MCF 10A (cell line): ENCODE data around the gene CCDC93. TPM values are rescaled to one million over a fixed set of nuclear protein-coding genes. Genes with fewer than 3 reads are reported as not detected.

Experiments
- BruUV-seq: library from RNA; stranded (reverse); fragments of 400-500 nt; replicated peaks from 2 replicates; lab custom pipeline; 2021; lab: Mats Ljungman, UMichigan
- CTCF ChIA-PET: fragments of 300-600 bp; sonication (Branson Sonifier 250); formaldehyde crosslinking; extraction: SDS; loops from one replicate; lab custom pipeline; 2021; ENCODE audit warnings: antibody characterized with exemption, inconsistent platforms; lab: Yijun Ruan, JAX
- POLR2A ChIA-PET: fragments of 300-600, 350-650 bp; sonication (Branson Sonifier 250); formaldehyde crosslinking; extraction: SDS; loops from one replicate; lab custom pipeline; 2020; ENCODE audit warnings: antibody characterized with exemption, inconsistent platforms; lab: Yijun Ruan, JAX
- DNase-seq: peaks from one replicate; pipeline ENCODE4 v3.0.0-alpha.2; 2018; ENCODE audit not compliant: unreplicated experiment
- H3K27ac Mint-ChIP-seq: one replicate; pipeline ENCODE4 v1.8.0; 2022; ENCODE audit warnings: mild to moderate bottlenecking, low read depth, mixed read lengths; ENCODE audit not compliant: unreplicated experiment
- H3K27me3 Mint-ChIP-seq: one replicate; pipeline ENCODE4 v1.8.0; 2022; ENCODE audit warnings: mixed read lengths; ENCODE audit not compliant: insufficient read depth, unreplicated experiment
- H3K36me3 Mint-ChIP-seq: one replicate; pipeline ENCODE4 v1.8.0; 2022; ENCODE audit warnings: mild to moderate bottlenecking, moderate library complexity, mixed read lengths; ENCODE audit not compliant: insufficient read depth, unreplicated experiment
- H3K4me1 Mint-ChIP-seq: one replicate; pipeline ENCODE4 v1.8.0; 2022; ENCODE audit warnings: mixed read lengths; ENCODE audit not compliant: insufficient read depth, unreplicated experiment
- H3K4me3 Mint-ChIP-seq: one replicate; pipeline ENCODE4 v1.8.0; 2022; ENCODE audit warnings: mild to moderate bottlenecking, moderate library complexity, mixed read lengths; ENCODE audit not compliant: unreplicated experiment
- H3K9me3 Mint-ChIP-seq: one replicate; pipeline ENCODE4 v1.8.0; 2022; ENCODE audit warnings: mixed read lengths; ENCODE audit not compliant: unreplicated experiment
- intact Hi-C: fragments of 100-400 bp; cut with micrococcal nuclease; formaldehyde crosslinking; loops from 2 replicates; pipeline ENCODE4 v1.14.1; 2022
- total RNA-seq: library from RNA; stranded (reverse); gene quantifications from 2 replicates; pipeline ENCODE4 v1.2.3, GENCODE V29; 2022
- TF ChIP-seq, protein P1 (sequence below): fragments of 200-600 bp; IDR thresholded peaks from one replicate; pipeline ENCODE4 v1.8.0; 2022; ENCODE audit warnings: antibody characterized with exemption, mild to moderate bottlenecking; ENCODE audit not compliant: unreplicated experiment

The CCDC93 gene
- total RNA-seq, 1 experiment from 2014 or later, result 37.8 TPM

DNA sequence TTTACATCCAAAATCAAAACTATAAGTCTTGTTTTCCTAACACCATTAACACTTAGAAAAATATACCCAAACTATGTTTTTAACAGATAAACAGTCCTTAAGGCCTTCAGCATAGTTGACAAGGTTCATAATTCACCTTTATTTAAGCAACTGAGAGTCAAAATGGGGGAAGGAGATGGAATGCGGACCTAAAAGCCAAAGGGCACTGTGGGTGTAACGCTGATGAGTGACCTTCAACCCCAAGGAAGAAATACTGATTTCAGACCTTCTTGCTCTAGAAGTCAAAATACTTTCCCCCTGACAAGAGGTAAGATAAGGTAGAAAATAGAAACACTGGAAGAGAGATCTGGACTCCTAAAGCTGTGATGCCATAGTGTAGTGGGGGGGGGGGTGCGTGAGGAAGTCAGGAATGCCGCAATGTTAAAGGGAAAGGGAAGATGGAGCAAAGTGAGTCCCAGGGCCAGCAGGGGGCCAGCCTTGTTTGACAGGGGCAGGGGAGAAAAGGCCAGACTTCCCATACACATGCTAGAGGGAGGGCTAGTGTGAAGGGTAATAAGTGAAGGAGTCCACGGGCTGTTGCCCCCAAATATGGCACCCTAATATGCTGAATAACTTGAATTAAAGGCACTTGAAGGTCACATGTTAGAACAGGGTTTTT is 31.4 kb downstream of the CCDC93 start:
- intact Hi-C loops, result no loop called here
- Mint-ChIP-seq H3K27ac (no peak overlapping the region), H3K36me3 (peaks cover 35% of the 10 kb centered on the region), H3K27me3 (no peaks in the 10 kb centered on the region), H3K9me3 (no peaks in the 10 kb centered on the region), H3K4me1 (peaks cover 23% of the 10 kb centered on the region), H3K4me3 (no peak overlapping the region)
- POLR2A ChIA-PET, result no interaction called here
- TF ChIP-seq, protein P1, sequence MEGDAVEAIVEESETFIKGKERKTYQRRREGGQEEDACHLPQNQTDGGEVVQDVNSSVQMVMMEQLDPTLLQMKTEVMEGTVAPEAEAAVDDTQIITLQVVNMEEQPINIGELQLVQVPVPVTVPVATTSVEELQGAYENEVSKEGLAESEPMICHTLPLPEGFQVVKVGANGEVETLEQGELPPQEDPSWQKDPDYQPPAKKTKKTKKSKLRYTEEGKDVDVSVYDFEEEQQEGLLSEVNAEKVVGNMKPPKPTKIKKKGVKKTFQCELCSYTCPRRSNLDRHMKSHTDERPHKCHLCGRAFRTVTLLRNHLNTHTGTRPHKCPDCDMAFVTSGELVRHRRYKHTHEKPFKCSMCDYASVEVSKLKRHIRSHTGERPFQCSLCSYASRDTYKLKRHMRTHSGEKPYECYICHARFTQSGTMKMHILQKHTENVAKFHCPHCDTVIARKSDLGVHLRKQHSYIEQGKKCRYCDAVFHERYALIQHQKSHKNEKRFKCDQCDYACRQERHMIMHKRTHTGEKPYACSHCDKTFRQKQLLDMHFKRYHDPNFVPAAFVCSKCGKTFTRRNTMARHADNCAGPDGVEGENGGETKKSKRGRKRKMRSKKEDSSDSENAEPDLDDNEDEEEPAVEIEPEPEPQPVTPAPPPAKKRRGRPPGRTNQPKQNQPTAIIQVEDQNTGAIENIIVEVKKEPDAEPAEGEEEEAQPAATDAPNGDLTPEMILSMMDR, result no peak
- CTCF ChIA-PET, result no interaction called here
- no peak for DNase-seq
- no TSS peak for BruUV-seq

- POLR2A ChIA-PET, result interaction anchor here (0.6 to 3.2 kb wide), 7 partner anchors 10 to 167 kb away, joined by 3 to 15 read pairs (median 3); partner anchors contain the start of genes CCDC93 and DDX18
- Mint-ChIP-seq H3K9me3 (no peaks in the 10 kb centered on the region), H3K27me3 (no peaks in the 10 kb centered on the region), H3K27ac (peak overlapping the region; percentile 79), H3K4me3 (no peak overlapping the region), H3K36me3 (peaks cover 29% of the 10 kb centered on the region), H3K4me1 (peaks cover 23% of the 10 kb centered on the region)
- DNase-seq, result no peak
- TF ChIP-seq, protein P1, result no peak
- intact Hi-C loops, result no loop called here
- BruUV-seq, result no TSS peak
- CTCF ChIA-PET, result interaction anchor here (0.8 to 7.5 kb wide), 3 partner anchors 10 to 22 kb away, joined by 3 to 56 read pairs (median 3); no protein-coding TSS in a partner anchor
Measured at GRCh38 chr2:117981810-117982209, 32.1 kb downstream of the CCDC93 start.

DNA sequence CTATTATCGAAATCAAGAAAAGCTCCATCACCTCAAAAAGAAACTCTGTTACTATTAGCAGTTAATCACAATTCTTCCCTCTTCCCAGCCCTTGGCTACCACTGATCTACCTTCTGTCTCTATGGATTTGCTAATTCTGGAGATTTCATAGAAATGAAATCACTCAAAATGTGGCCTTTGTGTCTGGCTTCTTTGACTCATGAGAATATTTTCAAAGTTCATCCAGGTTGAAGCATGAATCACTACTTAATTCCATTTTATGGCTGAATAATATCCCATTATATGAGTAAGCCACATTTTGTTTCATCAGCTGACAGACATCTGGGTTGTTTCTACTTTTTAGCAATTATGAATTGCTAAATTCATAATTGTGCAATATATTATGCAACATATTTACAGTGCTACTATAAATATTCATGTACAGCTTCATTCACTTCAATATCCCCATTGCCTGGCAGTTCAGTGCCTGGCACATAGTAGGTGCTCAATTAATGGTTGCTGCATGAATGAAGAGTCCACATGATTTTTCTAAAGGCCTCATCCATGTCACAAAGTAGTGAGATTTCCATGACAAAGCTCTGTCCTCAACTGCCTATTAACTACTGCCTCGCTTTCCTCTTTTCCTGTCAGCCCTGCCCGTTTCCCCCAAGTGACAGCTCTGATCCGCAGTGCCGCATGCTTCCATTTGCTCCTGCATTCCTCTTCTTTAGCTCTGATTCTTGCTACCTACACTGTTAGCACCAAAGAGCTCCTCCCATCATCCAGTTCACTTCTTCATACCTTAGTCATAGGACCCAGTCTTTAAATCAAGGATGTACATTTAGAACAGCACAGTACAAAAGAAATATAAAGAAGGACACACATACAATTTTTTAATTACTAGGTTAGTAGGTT is 32.8 kb downstream of the CCDC93 start:
- peak; percentile 88 for DNase-seq
- peaks cover 31% of the 10 kb centered on the region for H3K36me3 Mint-ChIP-seq
- ChIA-PET CTCF (interaction anchor here (0.6 to 7.5 kb wide), 6 partner anchors 9 to 131 kb away, joined by 3 to 56 read pairs (median 3); no protein-coding TSS in a partner anchor), POLR2A (interaction anchor here (0.6 to 3.2 kb wide), 9 partner anchors 11 to 166 kb away, joined by 3 to 15 read pairs (median 3); partner anchors contain the start of genes CCDC93 and DDX18)
- intact Hi-C loops, result no loop called here
- peak overlapping the region; percentile 79 for H3K27ac Mint-ChIP-seq
- TF ChIP-seq, protein P1, result no peak
- H3K4me3 Mint-ChIP-seq, result peak overlapping the region; percentile 35
- no peaks in the 10 kb centered on the region for H3K9me3 Mint-ChIP-seq
- no peaks in the 10 kb centered on the region for H3K27me3 Mint-ChIP-seq
- H3K4me1 Mint-ChIP-seq, result peaks cover 23% of the 10 kb centered on the region
- BruUV-seq, result no TSS peak
